H9 (cell line): ENCODE data around the gene KRT71. TPM values are rescaled to one million over a fixed set of nuclear protein-coding genes. Genes with fewer than 3 reads are reported as not detected.

Experiments used
- DNase-seq: peaks from one replicate; pipeline ENCODE4 v3.0.0-alpha.2; 2017
- H2AFZ ChIP-seq: one replicate; pipeline ENCODE4 v1.6.1; 2013; ENCODE audit warnings: mild to moderate bottlenecking, low read length, control low read depth, moderate library complexity
- H2AK5ac ChIP-seq: 2 replicates; pipeline ENCODE4 v1.6.1; 2013; ENCODE audit warnings: low read length, control low read depth, mixed read lengths; ENCODE audit not compliant: insufficient read length
- H2BK120ac ChIP-seq: one replicate; pipeline ENCODE4 v1.6.1; 2013; ENCODE audit warnings: low read depth, mild to moderate bottlenecking, low read length, control low read depth, inconsistent platforms; ENCODE audit not compliant: poor library complexity, severe bottlenecking
- H2BK12ac ChIP-seq: 2 replicates; pipeline ENCODE4 v1.6.1; 2013; ENCODE audit warnings: low read length, control low read depth, mixed read lengths, low read depth; ENCODE audit not compliant: insufficient read length
- H2BK15ac ChIP-seq: 2 replicates; pipeline ENCODE4 v1.6.1; 2013; ENCODE audit warnings: low read depth, low read length, control low read depth
- H2BK20ac ChIP-seq: one replicate; pipeline ENCODE4 v1.6.1; 2013; ENCODE audit warnings: low read depth, mild to moderate bottlenecking, low read length, control low read depth, inconsistent platforms; ENCODE audit not compliant: poor library complexity, severe bottlenecking
- H2BK5ac ChIP-seq: 2 replicates; pipeline ENCODE4 v1.6.1; 2013; ENCODE audit warnings: low read length, control low read depth, mixed read lengths; ENCODE audit not compliant: insufficient read length
- H3K14ac ChIP-seq: 2 replicates; pipeline ENCODE4 v1.6.1; 2013; ENCODE audit warnings: low read length, control low read depth; ENCODE audit not compliant: insufficient read depth
- H3K18ac ChIP-seq: 2 replicates; pipeline ENCODE4 v1.6.1; 2013; ENCODE audit warnings: low read depth, mild to moderate bottlenecking, mixed read lengths, low read length, control low read depth; ENCODE audit not compliant: insufficient read length
- H3K23ac ChIP-seq: 2 replicates; pipeline ENCODE4 v1.6.1; 2013; ENCODE audit warnings: low read length, control low read depth, mixed read lengths, low read depth; ENCODE audit not compliant: insufficient read length
- H3K23me2 ChIP-seq: 2 replicates; pipeline ENCODE4 v1.6.1; 2013; ENCODE audit warnings: low read depth, mild to moderate bottlenecking, mixed read lengths, low read length, control low read depth; ENCODE audit not compliant: insufficient read length, poor library complexity, severe bottlenecking
- H3K27ac ChIP-seq: 2 replicates; pipeline ENCODE4 v1.5.1; 2013; ENCODE audit warnings: low read length, control low read depth, mixed read lengths, low read depth; ENCODE audit not compliant: insufficient read length
- H3K27me3 ChIP-seq: 2 replicates; pipeline ENCODE4 v1.6.1; 2013; ENCODE audit warnings: low read length, control low read depth, inconsistent platforms; ENCODE audit not compliant: insufficient read depth
- H3K4ac ChIP-seq: 2 replicates; pipeline ENCODE4 v1.6.1; 2013; ENCODE audit warnings: low read depth, mild to moderate bottlenecking, control low read depth, inconsistent platforms, low read length, moderate library complexity
- H3K4me1 ChIP-seq: 2 replicates; pipeline ENCODE4 v1.6.1; 2013; ENCODE audit warnings: low read length, control low read depth, inconsistent platforms; ENCODE audit not compliant: insufficient read depth
- H3K4me2 ChIP-seq: 2 replicates; pipeline ENCODE4 v1.6.1; 2013; ENCODE audit warnings: low read length, control low read depth, mixed read lengths; ENCODE audit not compliant: insufficient read length, insufficient read depth
- H3K56ac ChIP-seq: 2 replicates; pipeline ENCODE4 v1.6.1; 2013; ENCODE audit warnings: low read depth, mild to moderate bottlenecking, mixed read lengths, low read length, control low read depth; ENCODE audit not compliant: insufficient read length
- H3K79me1 ChIP-seq: 2 replicates; pipeline ENCODE4 v1.6.1; 2013; ENCODE audit warnings: low read depth, mild to moderate bottlenecking, moderate library complexity, low read length, control low read depth, inconsistent platforms; ENCODE audit not compliant: insufficient read depth, poor library complexity, severe bottlenecking
- H3K79me2 ChIP-seq: 2 replicates; pipeline ENCODE4 v1.6.1; 2013; ENCODE audit warnings: low read length, control low read depth, inconsistent platforms; ENCODE audit not compliant: insufficient read depth
- H3K9ac ChIP-seq: 2 replicates; pipeline ENCODE4 v1.6.1; 2013; ENCODE audit warnings: low read length, control low read depth, mixed read lengths; ENCODE audit not compliant: insufficient read length; ENCODE audit errors: extremely low read depth
- H3K9me3 ChIP-seq: one replicate; pipeline ENCODE4 v1.6.1; 2013; ENCODE audit warnings: low read depth, low read length, inconsistent platforms; ENCODE audit not compliant: control insufficient read depth
- H3T11ph ChIP-seq: one replicate; pipeline ENCODE4 v1.6.1; 2013; ENCODE audit warnings: mild to moderate bottlenecking, low read length, control low read depth, inconsistent platforms
- H4K20me1 ChIP-seq: one replicate; pipeline ENCODE4 v1.6.1; 2013; ENCODE audit not compliant: control insufficient read depth, insufficient read length, insufficient read depth
- H4K5ac ChIP-seq: 2 replicates; pipeline ENCODE4 v1.6.1; 2013; ENCODE audit warnings: low read depth, mild to moderate bottlenecking, mixed read lengths, low read length, control low read depth; ENCODE audit not compliant: insufficient read length
- H4K8ac ChIP-seq: replicated peaks from 2 replicates; pipeline ENCODE4 v1.6.1; 2013; ENCODE audit warnings: low read length, control low read depth, mixed read lengths, low read depth; ENCODE audit not compliant: insufficient read length
- H4K91ac ChIP-seq: 2 replicates; pipeline ENCODE4 v1.6.1; 2013; ENCODE audit warnings: low read depth, mild to moderate bottlenecking, moderate library complexity, mixed read lengths, low read length, control low read depth; ENCODE audit not compliant: insufficient read length
- H3K27ac Mint-ChIP-seq, 3 experiments: 2 replicates in 2 of 3; 3 replicates in 1 of 3; pipeline ENCODE4 v1.8.0; 2020 to 2021; ENCODE audit warnings: mixed read lengths in 3 of 3, mild to moderate bottlenecking in 1 of 3, moderate library complexity in 1 of 3
- H3K27me3 Mint-ChIP-seq: 2 replicates; pipeline ENCODE4 v1.8.0; 2021; ENCODE audit warnings: low read depth, mild to moderate bottlenecking, moderate library complexity, mixed read lengths
- H3K36me3 Mint-ChIP-seq, 3 experiments: 2 replicates in 2 of 3; 3 replicates in 1 of 3; pipeline ENCODE4 v1.8.0; 2020 to 2021; ENCODE audit warnings: low read depth in 3 of 3, mixed read lengths in 3 of 3; ENCODE audit not compliant: insufficient read depth in 1 of 3
- H3K4me1 Mint-ChIP-seq, 2 experiments: 2 replicates each; pipeline ENCODE4 v1.8.0; 2020; ENCODE audit warnings: mixed read lengths in 2 of 2
- H3K4me3 Mint-ChIP-seq, 2 experiments: 2 replicates in 1 of 2; 3 replicates in 1 of 2; pipeline ENCODE4 v1.8.0; 2020 to 2021; ENCODE audit warnings: mild to moderate bottlenecking in 2 of 2, mixed read lengths in 2 of 2, moderate library complexity in 1 of 2
- H3K9me3 Mint-ChIP-seq, 2 experiments: 2 replicates in 1 of 2; 3 replicates in 1 of 2; pipeline ENCODE4 v1.8.0; 2020; ENCODE audit warnings: mild to moderate bottlenecking in 2 of 2, mixed read lengths in 2 of 2, moderate library complexity in 1 of 2
- WGBS: extraction: QIAGEN DNeasy Blood & Tissue Kit; methylation state at CpG from one replicate; pipeline ENCODE4 v1.1.7; 2013; ENCODE audit warnings: missing lambda C conversion rate, low lambda C conversion rate, mixed read lengths; ENCODE audit not compliant: insufficient read length; ENCODE audit errors: extremely low coverage; 5-methylcytosine and 5-hydroxymethylcytosine counted together
- total RNA-seq: library from RNA; stranded (reverse); gene quantifications from 2 replicates; pipeline ENCODE4 v1.2.1, GENCODE V29; 2021
- TF ChIP-seq, protein P1 (sequence below): fragments of 200-600 bp; sonication (generic); conservative IDR thresholded peaks from 3 replicates; pipeline ENCODE4 v1.8.0; 2021; ENCODE audit warnings: antibody characterized with exemption, mild to moderate bottlenecking

Gene KRT71
- total RNA-seq, 1 experiment from 2014 or later, result not detected

- no CpG with 5 or more reads among the region's 4 CpGs for WGBS
- Histone ChIP-seq H2AK5ac (no peak overlapping the region), H3K9ac (no peak overlapping the region), H3K56ac (no peak overlapping the region), H3K23me2 (no peaks in the 10 kb centered on the region), H2BK15ac (no peak overlapping the region), H3K14ac (no peak overlapping the region), H3K23ac (no peak overlapping the region), H3K9me3 (no peaks in the 10 kb centered on the region), H4K91ac (no peak overlapping the region), H3K4me2 (no peak overlapping the region), H3K79me1 (no peaks in the 10 kb centered on the region), H4K5ac (no peak overlapping the region), H2BK5ac (no peak overlapping the region), H3K27me3 (no peaks in the 10 kb centered on the region), H2BK12ac (no peak overlapping the region), H3K4me1 (peaks cover 6% of the 10 kb centered on the region; the same call in 1 of the 2 replicates), H3T11ph (no peak overlapping the region), H4K8ac (no peak overlapping the region), H2AFZ (no peak overlapping the region), H3K79me2 (no peaks in the 10 kb centered on the region), H2BK120ac (no peak overlapping the region), H4K20me1 (no peaks in the 10 kb centered on the region), H3K4ac (no peak overlapping the region), H3K18ac (no peak overlapping the region), H3K27ac (no peak overlapping the region), H2BK20ac (no peak overlapping the region)
- DNase-seq, result peak; percentile 85
- no peak overlapping the region for H3K4me3 Mint-ChIP-seq
- H3K9me3 Mint-ChIP-seq, result peaks cover 0 to 3% of the 10 kb centered on the region in 2 experiments; a peak in 1 of 5 replicates
- peaks cover 14% of the 10 kb centered on the region for H3K27me3 Mint-ChIP-seq
- no peaks in the 10 kb centered on the region; a peak in 1 of 7 replicates for H3K36me3 Mint-ChIP-seq
- H3K4me1 Mint-ChIP-seq, result peaks cover 28 to 37% of the 10 kb centered on the region in 2 experiments
- TF ChIP-seq, protein P1, sequence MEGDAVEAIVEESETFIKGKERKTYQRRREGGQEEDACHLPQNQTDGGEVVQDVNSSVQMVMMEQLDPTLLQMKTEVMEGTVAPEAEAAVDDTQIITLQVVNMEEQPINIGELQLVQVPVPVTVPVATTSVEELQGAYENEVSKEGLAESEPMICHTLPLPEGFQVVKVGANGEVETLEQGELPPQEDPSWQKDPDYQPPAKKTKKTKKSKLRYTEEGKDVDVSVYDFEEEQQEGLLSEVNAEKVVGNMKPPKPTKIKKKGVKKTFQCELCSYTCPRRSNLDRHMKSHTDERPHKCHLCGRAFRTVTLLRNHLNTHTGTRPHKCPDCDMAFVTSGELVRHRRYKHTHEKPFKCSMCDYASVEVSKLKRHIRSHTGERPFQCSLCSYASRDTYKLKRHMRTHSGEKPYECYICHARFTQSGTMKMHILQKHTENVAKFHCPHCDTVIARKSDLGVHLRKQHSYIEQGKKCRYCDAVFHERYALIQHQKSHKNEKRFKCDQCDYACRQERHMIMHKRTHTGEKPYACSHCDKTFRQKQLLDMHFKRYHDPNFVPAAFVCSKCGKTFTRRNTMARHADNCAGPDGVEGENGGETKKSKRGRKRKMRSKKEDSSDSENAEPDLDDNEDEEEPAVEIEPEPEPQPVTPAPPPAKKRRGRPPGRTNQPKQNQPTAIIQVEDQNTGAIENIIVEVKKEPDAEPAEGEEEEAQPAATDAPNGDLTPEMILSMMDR, result no peak
- peak overlapping the region; percentile 68 to 94 (median 78); a peak in 6 of 7 replicates for H3K27ac Mint-ChIP-seq
Observed at GRCh38 chr12:52496590-52497071, 56.3 kb downstream of the KRT71 start.
